BE2C (cell line): ENCODE data around the gene SGK1.

Experiments
- DNase-seq: peaks from one replicate; pipeline ENCODE4 v3.0.0-alpha.2; 2020
- H3K27me3 ChIP-seq: fragments of 250-450 bp; sonication (Bioruptor Pico); 2 replicates; pipeline ENCODE4 v1.5.1; 2020; ENCODE audit warnings: mild to moderate bottlenecking
- H3K36me3 ChIP-seq: fragments of 250-450 bp; sonication (Bioruptor Pico); 2 replicates; pipeline ENCODE4 v1.5.1; 2020; ENCODE audit warnings: mild to moderate bottlenecking
- H3K4me1 ChIP-seq: fragments of 250-450 bp; sonication (Bioruptor Pico); 2 replicates; pipeline ENCODE4 v1.5.1; 2020
- H3K4me3 ChIP-seq: 2 replicates; pipeline ENCODE4 v1.5.1; 2011; ENCODE audit warnings: low read depth, low read length
- H3K9me3 ChIP-seq: fragments of 250-450 bp; sonication (Bioruptor Pico); 2 replicates; pipeline ENCODE4 v1.5.1; 2020
- CTCF ChIP-seq: IDR thresholded peaks from 2 replicates; pipeline ENCODE4 v1.5.1; 2012; ENCODE audit warnings: mild to moderate bottlenecking, low read depth, low read length

Gene SGK1

GRCh38 chr6:134356405-134356804, 38.5 kb upstream of the SGK1 start:
- H3K36me3 ChIP-seq: no peaks in the 10 kb centered on the region
- TF ChIP-seq CTCF: no peak

GRCh38 chr6:134352786-134353480, 35.0 kb upstream of the SGK1 start:
- Histone ChIP-seq H3K9me3 (no peaks in the 10 kb centered on the region), H3K4me3 (no peak overlapping the region), H3K36me3 (no peaks in the 10 kb centered on the region), H3K27me3 (no peaks in the 10 kb centered on the region), H3K4me1 (no peaks in the 10 kb centered on the region; the same call in 1 of the 2 replicates)
- no peak for TF ChIP-seq CTCF
- no peak for DNase-seq

More at GRCh38 chr6:134356405-134356804, 38.5 kb upstream of the SGK1 start:
- DNase-seq: no peak
- Histone ChIP-seq H3K27me3 (no peaks in the 10 kb centered on the region), H3K4me3 (no peak overlapping the region), H3K4me1 (no peaks in the 10 kb centered on the region; the same call in 1 of the 2 replicates), H3K9me3 (no peaks in the 10 kb centered on the region)

- Histone ChIP-seq H3K4me3 (no peak overlapping the region), H3K4me1 (no peaks in the 10 kb centered on the region; the same call in 1 of the 2 replicates), H3K36me3 (no peaks in the 10 kb centered on the region), H3K9me3 (no peaks in the 10 kb centered on the region), H3K27me3 (no peaks in the 10 kb centered on the region)
- TF ChIP-seq CTCF: no peak
- no peak for DNase-seq
These were observed 33.9 kb upstream of the SGK1 start for GRCh38 chr6:134351615-134352474.

DNA sequence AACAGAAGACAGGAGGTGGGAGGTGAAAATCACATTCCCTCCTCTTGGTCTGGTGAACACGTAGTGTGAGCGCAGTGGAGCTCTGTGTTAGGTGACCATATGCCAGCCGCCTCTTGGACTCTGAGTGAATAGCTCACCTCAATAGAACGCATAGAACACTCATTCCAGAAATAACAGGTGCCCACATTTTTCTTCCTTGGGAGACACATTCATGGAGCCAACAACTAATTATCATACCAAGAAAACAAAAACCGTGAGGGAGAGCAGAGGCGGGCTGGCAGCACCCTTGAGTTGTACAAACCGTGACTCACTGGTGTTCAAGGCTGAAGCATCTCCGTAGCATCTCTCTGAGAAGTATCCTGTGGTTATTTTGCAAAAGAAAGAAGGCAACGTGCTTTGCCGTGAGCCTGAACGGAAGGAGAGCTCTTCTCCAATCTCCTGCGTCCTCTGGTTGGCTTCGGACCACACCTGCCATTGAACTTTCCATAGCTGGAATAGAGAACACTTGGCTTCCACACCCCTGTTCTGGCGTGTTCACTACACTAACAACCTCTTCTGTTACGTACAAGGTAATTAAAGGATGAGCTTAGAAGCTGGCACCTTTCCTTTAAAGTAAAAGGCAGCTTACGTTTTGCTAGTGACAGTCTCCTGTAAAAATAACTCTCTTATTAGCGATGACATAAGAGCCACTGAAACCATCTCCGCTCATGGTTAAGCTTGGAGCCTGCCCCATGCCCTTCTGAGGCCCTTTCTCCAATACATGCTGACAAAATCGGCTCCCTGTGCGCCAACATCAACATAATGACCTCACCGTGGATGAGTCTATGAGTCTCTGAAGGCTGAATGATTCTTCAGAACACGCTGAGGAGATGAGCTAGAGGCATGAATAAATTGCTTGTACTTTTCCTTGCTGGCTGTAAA, 30.2 kb upstream of the SGK1 start:
- no peak overlapping the region for H3K4me3 ChIP-seq
- no peaks in the 10 kb centered on the region for H3K27me3 ChIP-seq
- H3K9me3 ChIP-seq: no peaks in the 10 kb centered on the region
- H3K36me3 ChIP-seq: no peaks in the 10 kb centered on the region
- H3K4me1 ChIP-seq: no peaks in the 10 kb centered on the region; the same call in 1 of the 2 replicates
- no peak for DNase-seq
- no peak for TF ChIP-seq CTCF

- no peaks in the 10 kb centered on the region for H3K4me1 ChIP-seq
- TF ChIP-seq CTCF: no peak
- no peaks in the 10 kb centered on the region for H3K27me3 ChIP-seq
- H3K9me3 ChIP-seq: no peaks in the 10 kb centered on the region
- no peak overlapping the region for H3K4me3 ChIP-seq
- no peaks in the 10 kb centered on the region for H3K36me3 ChIP-seq
- DNase-seq: no peak
These were observed 29.1 kb upstream of the SGK1 start for GRCh38 chr6:134346932-134347545.
